ENCODE data around the gene TRPC4AP.

TRPC4AP gene

GRCh38 chr20:35012227-35013069 is 80.2 kb downstream of the TRPC4AP start:
- no peak for DNase-seq

DNA sequence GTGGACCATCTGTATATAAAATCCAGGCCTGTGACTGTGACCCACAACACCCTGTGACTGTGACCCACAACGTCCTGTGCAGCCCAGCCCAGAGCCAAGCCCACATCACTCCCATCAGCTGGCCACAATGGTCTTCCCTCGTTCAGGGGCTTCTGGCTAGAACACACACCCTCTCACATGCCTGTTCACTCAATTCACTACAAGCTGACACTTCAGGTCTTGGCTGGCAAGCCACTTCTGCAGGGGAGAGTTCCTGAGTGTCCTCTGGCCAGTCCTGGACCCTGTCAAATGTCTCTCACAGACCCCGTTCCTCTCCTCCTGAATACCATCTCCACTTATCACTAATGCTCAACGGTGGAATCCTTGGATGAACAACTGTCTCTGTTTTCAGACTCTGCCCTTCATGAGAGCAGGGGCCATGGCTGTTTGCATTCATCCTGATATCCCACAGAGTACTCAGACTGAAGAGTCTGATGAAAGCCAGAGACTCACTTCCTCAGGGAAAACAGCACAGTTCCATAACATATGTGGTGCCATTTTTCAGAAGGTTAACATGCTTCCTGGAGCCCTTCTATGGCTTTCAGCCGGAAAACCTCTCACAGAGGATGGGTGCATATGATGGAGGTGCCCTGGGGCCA is 80.9 kb downstream of the TRPC4AP start:
- no peak for DNase-seq

GRCh38 chr20:35010405-35011192 is 82.0 kb downstream of the TRPC4AP start:
- DNase-seq: no peak

DNA sequence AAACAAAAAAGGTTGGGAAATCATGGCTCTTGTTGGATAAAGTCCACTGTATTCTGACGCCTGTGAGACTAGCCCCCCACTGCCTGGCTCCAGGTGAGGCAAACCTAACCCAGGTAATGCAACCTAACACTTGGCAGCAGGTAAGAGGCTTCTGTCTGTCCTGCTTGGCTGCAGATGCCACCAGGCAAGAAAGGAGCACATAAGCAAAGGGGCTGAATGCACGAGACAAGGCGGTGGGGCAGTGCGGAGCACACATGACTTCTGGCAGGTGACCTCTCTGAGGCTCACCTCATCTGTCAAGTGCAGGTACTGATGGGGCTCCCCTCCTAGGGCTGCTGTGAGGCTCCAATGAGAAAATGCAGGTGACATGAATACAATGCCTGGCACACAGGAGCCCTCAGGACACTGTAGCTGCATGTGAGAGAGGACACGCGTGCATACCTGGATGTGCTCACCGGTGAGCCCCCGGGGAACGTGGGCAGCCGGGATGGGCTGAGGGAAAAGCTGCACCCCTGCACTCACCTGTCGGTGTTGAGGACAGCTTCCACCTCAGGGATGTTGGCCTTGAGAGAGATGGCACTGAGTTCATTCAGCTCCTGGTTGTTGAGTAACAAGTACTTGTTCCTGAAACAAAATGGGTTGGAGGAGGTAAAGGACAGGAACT is 82.8 kb downstream of the TRPC4AP start:
- DNase-seq: no peak

- no peak for DNase-seq
These were observed 83.9 kb downstream of the TRPC4AP start for GRCh38 chr20:35008411-35009342.

- no peak for DNase-seq
These were observed 84.7 kb downstream of the TRPC4AP start for GRCh38 chr20:35007891-35008290.

- DNase-seq: no peak
These were observed 85.2 kb downstream of the TRPC4AP start for GRCh38 chr20:35007413-35007812.

DNA sequence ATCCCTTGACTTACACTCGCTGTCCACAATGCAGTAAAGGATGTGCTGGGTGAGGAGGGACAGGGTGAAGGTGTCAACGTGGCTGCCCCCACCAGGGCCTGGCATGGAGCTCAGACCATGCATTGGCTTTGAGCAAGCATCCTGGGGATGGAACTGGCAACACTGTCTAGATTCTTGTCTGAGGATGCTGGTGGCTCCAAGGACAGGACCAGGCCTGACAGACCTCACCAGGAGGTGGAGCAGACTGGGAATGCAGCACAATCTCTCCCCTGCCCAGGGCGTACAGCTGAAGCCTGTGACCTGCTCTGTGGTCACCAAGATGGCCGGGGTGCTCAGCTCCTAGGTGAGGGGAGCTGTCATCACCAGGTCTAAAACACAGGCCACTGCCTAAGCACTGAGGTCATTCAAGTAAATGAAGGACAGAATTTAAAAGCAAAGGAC is 86.1 kb downstream of the TRPC4AP start:
- DNase-seq: no peak

GRCh38 chr20:35006009-35006408 is 86.6 kb downstream of the TRPC4AP start:
- no peak for DNase-seq

DNA sequence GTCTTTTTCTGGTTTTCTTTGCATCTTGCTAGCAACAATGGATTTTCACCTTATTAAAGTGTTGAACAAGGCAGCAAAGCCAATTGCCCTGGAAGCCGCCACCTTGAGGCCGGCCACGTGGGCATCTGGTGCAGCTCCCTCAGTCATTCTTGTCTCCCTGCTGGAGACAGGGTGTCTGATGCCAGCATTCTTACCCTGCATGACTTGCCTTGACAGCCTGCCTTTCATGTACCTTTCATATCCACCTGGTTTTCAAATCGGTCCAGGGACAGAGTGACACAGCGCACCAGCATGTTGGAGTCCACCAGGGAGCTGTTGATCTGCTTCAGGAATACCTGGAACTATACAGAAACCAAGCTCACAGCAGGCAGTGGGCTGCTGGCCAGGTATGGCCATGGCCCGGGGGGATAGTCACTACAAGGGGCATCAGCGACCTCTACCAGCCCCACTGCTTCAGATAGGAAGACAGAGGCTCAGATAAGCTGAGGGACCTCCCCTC is 87.1 kb downstream of the TRPC4AP start:
- no peak for DNase-seq

- no peak for DNase-seq
These were observed 87.7 kb downstream of the TRPC4AP start for GRCh38 chr20:35004749-35005462.

DNA sequence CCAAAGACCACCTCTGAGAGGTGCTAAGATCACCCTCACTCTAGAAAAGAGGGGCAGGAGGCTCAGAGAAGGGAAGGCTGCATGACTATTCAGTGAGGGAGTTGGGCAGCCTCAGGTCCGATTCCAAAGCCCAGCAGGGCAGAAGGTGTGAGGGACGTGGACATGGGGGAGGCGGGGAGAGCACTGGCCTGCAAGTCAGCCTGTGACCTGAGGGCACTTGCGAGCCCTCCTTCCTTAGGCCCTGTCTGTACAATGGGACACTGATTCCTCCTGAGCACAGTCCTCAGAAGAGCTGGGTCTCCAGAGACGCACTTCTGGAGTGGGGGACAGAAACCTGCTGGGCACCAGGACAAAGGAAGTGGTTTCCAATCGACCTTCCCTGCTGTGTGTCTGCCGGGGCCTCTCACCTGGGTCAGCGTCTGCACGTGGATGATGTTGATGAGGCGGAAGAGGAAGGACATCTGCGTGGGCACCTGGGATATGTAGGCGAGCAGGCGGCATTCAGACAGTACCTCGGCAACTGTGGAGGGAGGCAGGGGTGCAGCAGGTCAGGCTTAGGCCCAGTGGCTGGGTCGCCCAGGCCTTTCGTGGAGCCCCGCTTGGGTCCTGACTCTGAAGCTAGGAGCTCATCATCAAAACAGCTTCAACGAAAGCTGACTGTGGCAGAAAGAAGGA is 88.4 kb downstream of the TRPC4AP start:
- no peak for DNase-seq

DNA sequence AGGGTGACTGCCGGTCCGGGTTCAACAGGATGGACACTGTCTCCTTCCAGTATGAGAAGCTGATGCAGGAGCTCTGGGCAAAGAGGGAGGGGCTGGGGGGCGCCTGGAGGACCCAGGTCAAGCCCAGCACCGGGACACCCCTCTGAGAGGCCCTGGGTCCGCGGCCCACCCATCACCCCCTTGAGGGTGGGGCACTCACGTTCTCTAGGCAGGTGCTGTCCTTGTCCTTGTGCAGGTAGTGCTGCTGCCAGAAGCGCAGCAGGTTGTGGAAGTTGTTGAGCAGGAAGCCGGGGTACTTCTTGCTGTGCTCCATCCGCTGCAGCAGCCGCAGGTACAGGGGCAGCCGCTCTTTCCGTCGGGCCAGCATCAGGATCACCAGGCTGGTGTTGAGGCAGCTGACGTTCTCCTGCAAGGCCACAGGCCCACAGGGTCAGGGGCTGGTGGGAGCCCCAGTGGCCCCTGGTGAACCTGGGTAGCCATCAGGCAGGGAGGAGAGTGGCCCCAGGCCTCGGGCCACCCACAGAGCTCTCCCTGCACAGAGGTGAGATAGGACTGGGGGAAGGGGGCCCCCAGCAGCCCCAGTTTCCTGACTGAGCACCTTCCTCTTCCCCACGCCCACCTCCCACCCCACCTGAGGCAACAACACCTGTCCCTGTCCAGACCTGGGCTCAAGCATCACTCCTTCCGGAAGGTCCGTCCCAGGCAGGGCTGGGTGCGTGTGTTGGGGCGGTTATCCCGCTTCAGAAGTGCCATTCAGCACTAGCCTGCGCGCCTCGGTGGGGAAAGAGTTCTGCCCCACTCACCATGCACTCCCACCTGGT is 89.2 kb downstream of the TRPC4AP start:
- DNase-seq: no peak

GRCh38 chr20:35002426-35003210 is 90.0 kb downstream of the TRPC4AP start:
- no peak for DNase-seq

- no peak for DNase-seq
These were observed 90.8 kb downstream of the TRPC4AP start for GRCh38 chr20:35001596-35002362.

- DNase-seq: no peak
These were observed 91.5 kb downstream of the TRPC4AP start for GRCh38 chr20:35000922-35001595.

GRCh38 chr20:35000311-35000921 is 92.2 kb downstream of the TRPC4AP start:
- DNase-seq: no peak

Data from NCI-H1417 (cell line).